H9 (cell line): ENCODE measurements around the gene SLC38A11. TPM values are rescaled to one million over a fixed set of nuclear protein-coding genes. Genes with fewer than 3 reads are reported as not detected.

ENCODE experiments used
- DNase-seq: peaks from one replicate; pipeline ENCODE4 v3.0.0-alpha.2; 2017
- H2AFZ ChIP-seq: one replicate; pipeline ENCODE4 v1.6.1; 2013; ENCODE audit warnings: mild to moderate bottlenecking, low read length, control low read depth, moderate library complexity
- H2AK5ac ChIP-seq: 2 replicates; pipeline ENCODE4 v1.6.1; 2013; ENCODE audit warnings: low read length, control low read depth, mixed read lengths; ENCODE audit not compliant: insufficient read length
- H2BK120ac ChIP-seq: one replicate; pipeline ENCODE4 v1.6.1; 2013; ENCODE audit warnings: low read depth, mild to moderate bottlenecking, low read length, control low read depth, inconsistent platforms; ENCODE audit not compliant: poor library complexity, severe bottlenecking
- H2BK12ac ChIP-seq: 2 replicates; pipeline ENCODE4 v1.6.1; 2013; ENCODE audit warnings: low read length, control low read depth, mixed read lengths, low read depth; ENCODE audit not compliant: insufficient read length
- H2BK15ac ChIP-seq: 2 replicates; pipeline ENCODE4 v1.6.1; 2013; ENCODE audit warnings: low read depth, low read length, control low read depth
- H2BK20ac ChIP-seq: one replicate; pipeline ENCODE4 v1.6.1; 2013; ENCODE audit warnings: low read depth, mild to moderate bottlenecking, low read length, control low read depth, inconsistent platforms; ENCODE audit not compliant: poor library complexity, severe bottlenecking
- H2BK5ac ChIP-seq: 2 replicates; pipeline ENCODE4 v1.6.1; 2013; ENCODE audit warnings: low read length, control low read depth, mixed read lengths; ENCODE audit not compliant: insufficient read length
- H3K14ac ChIP-seq: 2 replicates; pipeline ENCODE4 v1.6.1; 2013; ENCODE audit warnings: low read length, control low read depth; ENCODE audit not compliant: insufficient read depth
- H3K18ac ChIP-seq: 2 replicates; pipeline ENCODE4 v1.6.1; 2013; ENCODE audit warnings: low read depth, mild to moderate bottlenecking, mixed read lengths, low read length, control low read depth; ENCODE audit not compliant: insufficient read length
- H3K23ac ChIP-seq: 2 replicates; pipeline ENCODE4 v1.6.1; 2013; ENCODE audit warnings: low read length, control low read depth, mixed read lengths, low read depth; ENCODE audit not compliant: insufficient read length
- H3K23me2 ChIP-seq: 2 replicates; pipeline ENCODE4 v1.6.1; 2013; ENCODE audit warnings: low read depth, mild to moderate bottlenecking, mixed read lengths, low read length, control low read depth; ENCODE audit not compliant: insufficient read length, poor library complexity, severe bottlenecking
- H3K27ac ChIP-seq: 2 replicates; pipeline ENCODE4 v1.5.1; 2013; ENCODE audit warnings: low read length, control low read depth, mixed read lengths, low read depth; ENCODE audit not compliant: insufficient read length
- H3K27me3 ChIP-seq: 2 replicates; pipeline ENCODE4 v1.6.1; 2013; ENCODE audit warnings: low read length, control low read depth, inconsistent platforms; ENCODE audit not compliant: insufficient read depth
- H3K4ac ChIP-seq: 2 replicates; pipeline ENCODE4 v1.6.1; 2013; ENCODE audit warnings: low read depth, mild to moderate bottlenecking, control low read depth, inconsistent platforms, low read length, moderate library complexity
- H3K4me1 ChIP-seq: 2 replicates; pipeline ENCODE4 v1.6.1; 2013; ENCODE audit warnings: low read length, control low read depth, inconsistent platforms; ENCODE audit not compliant: insufficient read depth
- H3K4me2 ChIP-seq: 2 replicates; pipeline ENCODE4 v1.6.1; 2013; ENCODE audit warnings: low read length, control low read depth, mixed read lengths; ENCODE audit not compliant: insufficient read length, insufficient read depth
- H3K56ac ChIP-seq: 2 replicates; pipeline ENCODE4 v1.6.1; 2013; ENCODE audit warnings: low read depth, mild to moderate bottlenecking, mixed read lengths, low read length, control low read depth; ENCODE audit not compliant: insufficient read length
- H3K79me1 ChIP-seq: 2 replicates; pipeline ENCODE4 v1.6.1; 2013; ENCODE audit warnings: low read depth, mild to moderate bottlenecking, moderate library complexity, low read length, control low read depth, inconsistent platforms; ENCODE audit not compliant: insufficient read depth, poor library complexity, severe bottlenecking
- H3K79me2 ChIP-seq: 2 replicates; pipeline ENCODE4 v1.6.1; 2013; ENCODE audit warnings: low read length, control low read depth, inconsistent platforms; ENCODE audit not compliant: insufficient read depth
- H3K9ac ChIP-seq: 2 replicates; pipeline ENCODE4 v1.6.1; 2013; ENCODE audit warnings: low read length, control low read depth, mixed read lengths; ENCODE audit not compliant: insufficient read length; ENCODE audit errors: extremely low read depth
- H3K9me3 ChIP-seq: one replicate; pipeline ENCODE4 v1.6.1; 2013; ENCODE audit warnings: low read depth, low read length, inconsistent platforms; ENCODE audit not compliant: control insufficient read depth
- H3T11ph ChIP-seq: one replicate; pipeline ENCODE4 v1.6.1; 2013; ENCODE audit warnings: mild to moderate bottlenecking, low read length, control low read depth, inconsistent platforms
- H4K20me1 ChIP-seq: one replicate; pipeline ENCODE4 v1.6.1; 2013; ENCODE audit not compliant: control insufficient read depth, insufficient read length, insufficient read depth
- H4K5ac ChIP-seq: 2 replicates; pipeline ENCODE4 v1.6.1; 2013; ENCODE audit warnings: low read depth, mild to moderate bottlenecking, mixed read lengths, low read length, control low read depth; ENCODE audit not compliant: insufficient read length
- H4K8ac ChIP-seq: replicated peaks from 2 replicates; pipeline ENCODE4 v1.6.1; 2013; ENCODE audit warnings: low read length, control low read depth, mixed read lengths, low read depth; ENCODE audit not compliant: insufficient read length
- H4K91ac ChIP-seq: 2 replicates; pipeline ENCODE4 v1.6.1; 2013; ENCODE audit warnings: low read depth, mild to moderate bottlenecking, moderate library complexity, mixed read lengths, low read length, control low read depth; ENCODE audit not compliant: insufficient read length
- H3K27ac Mint-ChIP-seq, 3 experiments: 2 replicates in 2 of 3; 3 replicates in 1 of 3; pipeline ENCODE4 v1.8.0; 2020 to 2021; ENCODE audit warnings: mixed read lengths in 3 of 3, mild to moderate bottlenecking in 1 of 3, moderate library complexity in 1 of 3
- H3K27me3 Mint-ChIP-seq: 2 replicates; pipeline ENCODE4 v1.8.0; 2021; ENCODE audit warnings: low read depth, mild to moderate bottlenecking, moderate library complexity, mixed read lengths
- H3K36me3 Mint-ChIP-seq, 3 experiments: 2 replicates in 2 of 3; 3 replicates in 1 of 3; pipeline ENCODE4 v1.8.0; 2020 to 2021; ENCODE audit warnings: low read depth in 3 of 3, mixed read lengths in 3 of 3; ENCODE audit not compliant: insufficient read depth in 1 of 3
- H3K4me1 Mint-ChIP-seq, 2 experiments: 2 replicates each; pipeline ENCODE4 v1.8.0; 2020; ENCODE audit warnings: mixed read lengths in 2 of 2
- H3K4me3 Mint-ChIP-seq, 2 experiments: 2 replicates in 1 of 2; 3 replicates in 1 of 2; pipeline ENCODE4 v1.8.0; 2020 to 2021; ENCODE audit warnings: mild to moderate bottlenecking in 2 of 2, mixed read lengths in 2 of 2, moderate library complexity in 1 of 2
- H3K9me3 Mint-ChIP-seq, 2 experiments: 2 replicates in 1 of 2; 3 replicates in 1 of 2; pipeline ENCODE4 v1.8.0; 2020; ENCODE audit warnings: mild to moderate bottlenecking in 2 of 2, mixed read lengths in 2 of 2, moderate library complexity in 1 of 2
- WGBS: extraction: QIAGEN DNeasy Blood & Tissue Kit; methylation state at CpG from one replicate; pipeline ENCODE4 v1.1.7; 2013; ENCODE audit warnings: missing lambda C conversion rate, low lambda C conversion rate, mixed read lengths; ENCODE audit not compliant: insufficient read length; ENCODE audit errors: extremely low coverage; 5-methylcytosine and 5-hydroxymethylcytosine counted together
- total RNA-seq: library from RNA; stranded (reverse); gene quantifications from 2 replicates; pipeline ENCODE4 v1.2.1, GENCODE V29; 2021
- TF ChIP-seq, protein P1 (sequence below): fragments of 200-600 bp; sonication (generic); conservative IDR thresholded peaks from 3 replicates; pipeline ENCODE4 v1.8.0; 2021; ENCODE audit warnings: antibody characterized with exemption, mild to moderate bottlenecking

Gene SLC38A11
- total RNA-seq, 1 experiment from 2014 or later: not detected

DNA sequence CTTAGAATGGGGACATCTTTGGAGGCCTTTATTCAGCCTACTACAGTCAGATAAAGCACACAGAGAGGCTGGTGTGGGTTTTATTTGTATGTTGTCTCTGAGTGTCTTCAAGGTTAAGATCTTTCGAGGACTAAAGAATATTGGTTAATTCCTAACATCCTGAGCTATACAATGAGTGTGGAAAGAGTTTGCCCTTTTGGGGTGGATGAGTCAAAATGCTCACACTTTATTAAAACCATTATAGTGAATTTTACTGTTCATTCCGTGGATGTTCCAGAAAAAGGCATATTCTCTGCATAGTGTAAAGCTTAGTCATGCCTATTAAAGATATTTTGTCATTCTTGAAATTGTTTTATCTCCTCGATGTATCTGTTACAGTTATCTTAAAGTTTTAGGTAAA lies 29.1 kb upstream of the SLC38A11 start:
- H3K14ac ChIP-seq: no peak overlapping the region
- no peak overlapping the region for H3K56ac ChIP-seq
- H2BK20ac ChIP-seq: no peak overlapping the region
- no peaks in the 10 kb centered on the region for H3K79me1 ChIP-seq
- H3K27ac ChIP-seq: no peak overlapping the region
- Mint-ChIP-seq H3K4me1 (peaks cover 0 to 10% of the 10 kb centered on the region in 2 experiments; a peak in 2 of 4 replicates), H3K9me3 (peaks cover 2 to 3% of the 10 kb centered on the region in 2 experiments; a peak in 2 of 5 replicates), H3K27ac (no peak overlapping the region), H3K4me3 (no peak overlapping the region), H3K36me3 (peaks cover 0 to 11% (median 0%) of the 10 kb centered on the region in 3 experiments; a peak in 2 of 7 replicates), H3K27me3 (no peaks in the 10 kb centered on the region; the same call in 1 of the 2 replicates)
- no peaks in the 10 kb centered on the region for H3K23me2 ChIP-seq
- TF ChIP-seq, protein P1, sequence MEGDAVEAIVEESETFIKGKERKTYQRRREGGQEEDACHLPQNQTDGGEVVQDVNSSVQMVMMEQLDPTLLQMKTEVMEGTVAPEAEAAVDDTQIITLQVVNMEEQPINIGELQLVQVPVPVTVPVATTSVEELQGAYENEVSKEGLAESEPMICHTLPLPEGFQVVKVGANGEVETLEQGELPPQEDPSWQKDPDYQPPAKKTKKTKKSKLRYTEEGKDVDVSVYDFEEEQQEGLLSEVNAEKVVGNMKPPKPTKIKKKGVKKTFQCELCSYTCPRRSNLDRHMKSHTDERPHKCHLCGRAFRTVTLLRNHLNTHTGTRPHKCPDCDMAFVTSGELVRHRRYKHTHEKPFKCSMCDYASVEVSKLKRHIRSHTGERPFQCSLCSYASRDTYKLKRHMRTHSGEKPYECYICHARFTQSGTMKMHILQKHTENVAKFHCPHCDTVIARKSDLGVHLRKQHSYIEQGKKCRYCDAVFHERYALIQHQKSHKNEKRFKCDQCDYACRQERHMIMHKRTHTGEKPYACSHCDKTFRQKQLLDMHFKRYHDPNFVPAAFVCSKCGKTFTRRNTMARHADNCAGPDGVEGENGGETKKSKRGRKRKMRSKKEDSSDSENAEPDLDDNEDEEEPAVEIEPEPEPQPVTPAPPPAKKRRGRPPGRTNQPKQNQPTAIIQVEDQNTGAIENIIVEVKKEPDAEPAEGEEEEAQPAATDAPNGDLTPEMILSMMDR: no peak
- H3K4ac ChIP-seq: no peak overlapping the region
- no peak overlapping the region for H2BK120ac ChIP-seq
- no peak overlapping the region for H3T11ph ChIP-seq
- no peaks in the 10 kb centered on the region for H3K4me1 ChIP-seq
- H2BK12ac ChIP-seq: no peak overlapping the region
- H3K23ac ChIP-seq: no peak overlapping the region
- no peaks in the 10 kb centered on the region for H4K20me1 ChIP-seq
- DNase-seq: no peak
- H2BK15ac ChIP-seq: no peak overlapping the region
- no peak overlapping the region for H3K9ac ChIP-seq
- H3K9me3 ChIP-seq: no peaks in the 10 kb centered on the region
- H3K27me3 ChIP-seq: no peaks in the 10 kb centered on the region
- no CpG with 5 or more reads among the region's 3 CpGs for WGBS
- no peak overlapping the region for H3K4me2 ChIP-seq
- H2AFZ ChIP-seq: no peak overlapping the region
- H3K18ac ChIP-seq: no peak overlapping the region
- H4K8ac ChIP-seq: no peak overlapping the region
- no peak overlapping the region for H4K5ac ChIP-seq
- H2AK5ac ChIP-seq: no peak overlapping the region
- no peak overlapping the region for H4K91ac ChIP-seq
- no peak overlapping the region for H2BK5ac ChIP-seq
- H3K79me2 ChIP-seq: no peaks in the 10 kb centered on the region
